Measurements from ENCODE around the gene RELN. TPM values are rescaled to one million over a fixed set of nuclear protein-coding genes. Genes with fewer than 3 reads are reported as not detected.

RELN gene
- total RNA-seq, 1 donor from 2014 or later: 5.7 TPM

DNA sequence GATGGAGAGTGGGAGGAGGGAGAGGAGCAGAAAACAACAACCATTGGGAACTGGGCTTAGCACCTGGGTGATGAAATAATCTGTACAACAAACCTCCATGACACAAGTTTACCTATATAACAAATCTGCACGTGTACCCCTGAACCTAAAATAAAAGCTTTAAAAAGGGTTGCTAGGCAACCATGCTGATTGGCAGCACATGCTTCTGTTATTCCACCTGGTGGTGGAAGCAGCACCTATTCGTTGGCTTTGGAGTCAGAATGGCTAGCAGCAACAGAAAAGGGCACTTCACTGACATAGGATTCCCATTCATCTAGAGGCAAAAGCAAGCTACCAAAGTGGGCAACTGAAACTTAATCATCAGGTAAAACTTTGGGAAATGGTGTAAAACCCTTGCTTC, 57.1 kb downstream of the RELN start:
- H3K27ac Mint-ChIP-seq (ENCODE audit: unreplicated experiment): no peak overlapping the region
- no peaks in the 10 kb centered on the region for H3K9me3 Mint-ChIP-seq (ENCODE audit: unreplicated experiment)
- H3K36me3 Mint-ChIP-seq (ENCODE audit: unreplicated experiment): no peaks in the 10 kb centered on the region
- H3K4me1 Mint-ChIP-seq (ENCODE audit: low read depth, unreplicated experiment): no peaks in the 10 kb centered on the region
- H3K4me3 Mint-ChIP-seq (ENCODE audit: unreplicated experiment): no peak overlapping the region
- H3K27me3 Mint-ChIP-seq (ENCODE audit: unreplicated experiment): no peaks in the 10 kb centered on the region
- no peak for TF ChIP-seq CTCF (IDR thresholded peaks at IDR 0.05; ENCODE audit: partially characterized antibody, unreplicated experiment)
- no peak for DNase-seq

- Mint-ChIP-seq H3K4me3 (ENCODE audit: unreplicated experiment) (no peak overlapping the region), H3K4me1 (ENCODE audit: low read depth, unreplicated experiment) (no peaks in the 10 kb centered on the region), H3K36me3 (ENCODE audit: unreplicated experiment) (no peaks in the 10 kb centered on the region), H3K27ac (ENCODE audit: unreplicated experiment) (no peak overlapping the region), H3K9me3 (ENCODE audit: unreplicated experiment) (no peaks in the 10 kb centered on the region), H3K27me3 (ENCODE audit: unreplicated experiment) (no peaks in the 10 kb centered on the region)
- DNase-seq: no peak
- no peak for TF ChIP-seq CTCF (IDR thresholded peaks at IDR 0.05; ENCODE audit: partially characterized antibody, unreplicated experiment)
Observed at GRCh38 chr7:103929901-103930311, 59.6 kb downstream of the RELN start.

GRCh38 chr7:103928581-103928980, 60.9 kb downstream of the RELN start:
- TF ChIP-seq CTCF (IDR thresholded peaks at IDR 0.05; ENCODE audit: partially characterized antibody, unreplicated experiment): no peak
- H3K27me3 Mint-ChIP-seq (ENCODE audit: unreplicated experiment): no peaks in the 10 kb centered on the region
- no peak overlapping the region for H3K4me3 Mint-ChIP-seq (ENCODE audit: unreplicated experiment)
- no peaks in the 10 kb centered on the region for H3K4me1 Mint-ChIP-seq (ENCODE audit: low read depth, unreplicated experiment)
- H3K36me3 Mint-ChIP-seq (ENCODE audit: unreplicated experiment): no peaks in the 10 kb centered on the region
- H3K9me3 Mint-ChIP-seq (ENCODE audit: unreplicated experiment): no peaks in the 10 kb centered on the region
- DNase-seq: no peak
- H3K27ac Mint-ChIP-seq (ENCODE audit: unreplicated experiment): no peak overlapping the region

DNA sequence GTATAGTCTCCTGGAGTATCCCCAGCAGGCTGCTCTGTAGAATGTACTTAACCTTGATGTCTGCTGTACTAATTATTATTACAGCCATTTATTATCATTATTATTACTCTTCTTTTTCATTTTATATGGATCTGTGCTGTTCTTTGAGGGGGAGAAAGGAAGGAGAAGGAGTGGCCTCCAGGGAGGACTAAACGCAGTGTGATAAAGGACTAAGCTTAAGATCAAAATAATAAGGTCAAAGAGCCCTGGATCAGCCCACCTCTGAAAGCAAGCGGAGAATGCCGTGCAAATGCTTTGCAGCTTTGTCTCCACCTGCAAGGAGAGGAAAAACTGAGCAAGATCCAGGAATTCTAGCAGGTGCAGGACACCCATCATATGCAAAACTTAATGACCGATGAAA, 65.3 kb downstream of the RELN start:
- no peaks in the 10 kb centered on the region for H3K36me3 Mint-ChIP-seq (ENCODE audit: unreplicated experiment)
- no peak for DNase-seq
- no peak for TF ChIP-seq CTCF (IDR thresholded peaks at IDR 0.05; ENCODE audit: partially characterized antibody, unreplicated experiment)
- H3K27me3 Mint-ChIP-seq (ENCODE audit: unreplicated experiment): peaks cover 2% of the 10 kb centered on the region
- H3K4me1 Mint-ChIP-seq (ENCODE audit: low read depth, unreplicated experiment): no peaks in the 10 kb centered on the region
- H3K27ac Mint-ChIP-seq (ENCODE audit: unreplicated experiment): no peak overlapping the region
- H3K9me3 Mint-ChIP-seq (ENCODE audit: unreplicated experiment): no peaks in the 10 kb centered on the region
- H3K4me3 Mint-ChIP-seq (ENCODE audit: unreplicated experiment): no peak overlapping the region

DNA sequence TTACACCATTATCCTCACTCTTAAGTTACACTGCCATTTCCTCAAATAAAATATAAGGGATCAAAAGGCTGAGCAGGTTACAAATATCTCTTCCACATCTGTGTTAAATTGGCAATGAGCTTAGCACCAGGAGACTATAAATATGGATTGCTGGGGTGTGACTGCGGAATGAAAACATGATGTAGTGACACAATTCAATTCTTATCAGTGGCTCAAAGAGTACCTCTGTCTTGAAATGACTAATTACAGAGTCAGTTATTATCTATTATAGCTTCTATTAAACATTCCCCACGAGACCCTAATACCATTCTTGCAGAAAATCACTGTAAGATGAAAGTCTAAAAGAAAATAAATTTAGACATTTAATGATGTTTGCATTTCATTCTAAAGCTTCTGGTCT, 67.1 kb downstream of the RELN start:
- Mint-ChIP-seq H3K4me1 (ENCODE audit: low read depth, unreplicated experiment) (no peaks in the 10 kb centered on the region), H3K27me3 (ENCODE audit: unreplicated experiment) (peaks cover 2% of the 10 kb centered on the region), H3K9me3 (ENCODE audit: unreplicated experiment) (no peaks in the 10 kb centered on the region), H3K27ac (ENCODE audit: unreplicated experiment) (no peak overlapping the region), H3K36me3 (ENCODE audit: unreplicated experiment) (no peaks in the 10 kb centered on the region), H3K4me3 (ENCODE audit: unreplicated experiment) (no peak overlapping the region)
- no peak for DNase-seq
- TF ChIP-seq CTCF (IDR thresholded peaks at IDR 0.05; ENCODE audit: partially characterized antibody, unreplicated experiment): no peak

All from glutamatergic neuron (in vitro differentiated cells).